Stimulated activated CD8-positive, alpha-beta memory T cell treated with anti-CD3 and anti-CD28 coated beads, Interleukin-4, amount 100 ng/mL, for 4 hours (primary cell): Measurements from ENCODE around the gene HARBI1.
"Not testable (repeated sequence)": the region's sequence is repeated elsewhere in the genome, so short reads cannot be mapped to it uniquely, and the experiment has no call there.

ENCODE experiments used
- DNase-seq, 2 donors: peaks; one replicate each; pipeline ENCODE4 v3.0.0-alpha.2; 2020; ENCODE audit warnings: low read depth in 2 of 2, low spot score in 1 of 2

HARBI1 gene

DNA sequence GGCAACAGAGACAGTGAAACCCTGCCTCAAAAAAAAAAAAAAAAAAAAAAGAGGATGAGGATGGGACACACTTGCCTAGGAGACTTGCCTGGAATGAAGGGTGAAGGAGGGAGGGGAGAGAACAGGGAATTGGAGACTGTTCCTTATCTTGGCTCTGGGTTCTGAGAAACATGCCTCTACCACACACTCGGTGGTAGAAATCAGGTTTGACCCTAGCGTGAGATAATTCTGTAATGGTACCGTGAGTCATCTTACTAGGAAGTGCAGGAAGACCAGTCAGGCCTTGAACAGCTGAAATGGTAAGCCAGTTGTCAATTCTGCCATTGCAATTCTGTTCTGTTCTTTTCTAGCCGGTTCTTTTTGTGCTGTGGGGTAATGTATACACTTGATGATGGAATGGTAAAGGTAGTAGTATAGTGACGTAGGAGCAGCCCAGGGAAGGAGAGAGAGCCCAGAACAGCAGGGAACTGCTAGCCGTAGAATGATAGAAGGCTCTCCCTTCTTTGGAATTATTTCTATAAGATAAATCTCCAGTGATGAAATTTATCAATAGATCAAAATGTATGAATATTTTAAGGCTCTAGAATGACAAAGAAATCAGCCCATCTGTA is 19.3 kb downstream of the HARBI1 start:
- DNase-seq: no peak

DNA sequence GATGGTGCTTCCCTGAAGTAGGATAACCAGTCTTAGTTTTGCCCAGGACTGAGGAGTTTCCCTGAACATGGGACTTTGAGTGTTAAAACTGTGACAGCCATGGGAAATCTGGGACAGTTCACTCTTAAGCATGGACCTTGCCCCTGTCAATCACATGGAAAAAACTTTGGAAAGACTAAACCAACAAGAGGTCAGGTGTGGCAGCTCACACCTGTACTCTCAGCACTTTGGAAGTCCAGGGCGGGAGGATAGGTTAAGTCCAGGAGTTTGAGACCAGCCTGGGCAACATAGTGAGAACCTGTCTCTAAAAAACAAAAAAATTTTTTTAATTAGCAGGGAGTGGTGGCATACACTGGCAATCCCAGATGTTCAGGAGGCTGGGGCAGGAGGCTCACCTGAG is 19.9 kb downstream of the HARBI1 start:
- DNase-seq: no peak

DNA sequence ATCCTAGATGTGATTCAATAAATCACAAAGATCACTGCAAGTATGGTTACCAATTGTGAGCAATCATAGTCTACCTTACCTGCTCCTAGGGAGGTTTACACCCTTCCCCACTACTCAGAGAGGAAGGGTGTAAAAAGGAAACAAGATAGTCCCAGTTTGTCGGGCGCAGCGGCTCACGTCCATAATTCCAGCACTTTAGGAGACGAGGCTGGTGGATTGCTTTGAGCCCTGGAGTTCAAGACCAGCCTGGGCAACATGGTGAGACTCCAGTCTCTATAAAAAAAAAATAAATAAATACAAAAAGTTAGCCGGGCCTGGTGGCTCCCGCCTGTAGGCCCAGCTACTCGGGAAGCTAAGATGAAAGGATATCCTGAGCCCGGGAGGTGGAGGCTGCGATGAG is 22.2 kb downstream of the HARBI1 start:
- DNase-seq: no peak

DNA sequence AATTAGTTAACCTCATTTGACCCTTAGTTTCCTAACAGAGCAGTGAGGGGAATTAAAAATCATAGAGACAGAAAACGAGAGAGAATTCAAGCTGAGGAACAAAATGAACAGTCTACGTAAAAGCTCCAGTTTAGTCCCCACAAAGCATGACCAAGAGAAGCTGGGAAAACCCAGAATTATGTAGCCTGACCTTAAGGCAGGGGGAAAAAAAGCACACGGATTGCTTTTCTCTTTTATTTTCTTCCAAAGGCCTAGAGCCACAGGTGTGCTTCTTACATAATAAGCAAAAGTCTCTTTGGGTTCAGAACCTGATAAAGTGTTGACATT is 22.7 kb downstream of the HARBI1 start:
- DNase-seq: no peak

DNA sequence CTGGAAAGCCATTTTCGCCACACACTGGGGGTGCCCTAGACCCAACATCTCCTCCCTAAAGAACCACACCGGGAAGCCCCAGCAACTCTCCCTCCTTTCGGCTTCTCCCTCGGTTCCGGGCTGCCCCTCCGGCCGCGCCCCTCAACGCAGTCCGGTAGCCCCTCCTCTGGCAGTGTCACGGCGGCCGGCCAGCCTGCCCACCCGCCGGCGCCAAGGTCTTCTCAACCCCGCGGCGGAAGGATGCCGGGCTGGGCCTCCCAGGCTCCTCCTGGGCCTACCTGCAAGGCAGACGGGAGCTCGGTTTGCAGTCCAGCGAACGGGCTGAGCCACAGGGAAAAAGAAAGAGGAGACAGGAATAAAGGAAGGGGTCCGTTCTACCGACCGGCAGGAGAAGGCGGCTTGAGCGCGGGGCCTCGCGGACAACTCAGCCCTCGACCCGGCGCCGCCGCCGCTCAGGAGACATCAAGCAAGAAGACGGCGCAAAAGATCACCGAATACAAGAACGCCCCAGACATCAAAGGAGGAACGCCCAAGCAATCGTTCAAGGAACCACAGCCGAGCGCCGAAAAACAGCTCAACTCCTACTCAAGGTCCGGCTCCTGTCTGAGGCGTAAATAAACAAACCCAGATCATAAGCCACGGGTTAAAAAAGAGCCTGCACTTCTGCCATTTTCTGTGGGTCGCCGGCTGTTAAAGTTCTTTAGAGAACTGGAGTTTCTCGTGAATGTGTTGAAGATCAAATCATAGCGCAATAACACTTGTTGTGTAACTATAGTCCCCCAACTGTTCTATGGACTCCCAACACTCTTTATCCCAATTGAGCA is 23.3 kb downstream of the HARBI1 start, which contains the start of gene AMBRA1:
Gene AMBRA1 (minus strand): TSS at position 474 of the 824 bp plus-strand sequence. CDS start 45,643 bp downstream, outside the sequence.
- DNase-seq: peak; percentile 54 to 60

DNA sequence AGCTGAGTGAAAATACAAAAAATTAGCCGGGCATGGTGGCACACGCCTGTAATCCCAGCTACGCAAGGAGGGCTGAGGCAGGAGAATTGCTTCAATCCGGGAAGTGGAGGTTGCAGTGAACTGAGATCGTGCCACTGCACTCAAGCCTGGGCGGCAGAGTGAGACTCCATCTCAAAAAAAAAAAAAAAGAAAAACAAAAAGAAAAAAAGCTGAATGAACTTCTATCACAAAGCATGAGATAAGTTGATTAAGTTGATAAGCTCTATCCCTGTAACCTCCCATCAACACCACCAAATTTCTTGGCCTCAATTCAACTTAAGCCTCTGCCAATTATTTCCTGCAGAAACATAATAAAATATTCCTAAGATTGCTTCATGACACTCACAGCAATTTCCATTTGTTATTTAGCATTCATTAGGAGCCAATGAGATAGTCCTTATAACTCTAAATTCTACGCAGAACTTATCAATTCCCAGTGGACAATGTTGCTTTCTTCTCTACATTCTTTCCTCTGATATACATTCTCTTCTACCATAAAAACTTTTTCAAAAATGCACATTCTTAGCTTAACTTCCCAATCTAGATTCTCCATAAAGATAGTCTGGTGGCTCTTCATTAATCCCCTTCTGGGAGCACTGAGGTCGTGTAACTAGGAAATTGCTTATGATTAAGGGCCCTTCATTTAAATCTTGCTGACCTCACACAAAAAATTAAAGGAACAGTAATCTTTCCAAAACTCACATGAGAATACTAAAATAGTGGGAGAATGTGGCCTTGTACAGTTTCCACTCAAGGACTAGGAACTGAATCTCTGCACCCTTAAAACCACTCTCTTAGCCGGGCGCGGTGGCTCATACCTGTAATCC is 26.1 kb downstream of the HARBI1 start:
- no peak for DNase-seq

DNA sequence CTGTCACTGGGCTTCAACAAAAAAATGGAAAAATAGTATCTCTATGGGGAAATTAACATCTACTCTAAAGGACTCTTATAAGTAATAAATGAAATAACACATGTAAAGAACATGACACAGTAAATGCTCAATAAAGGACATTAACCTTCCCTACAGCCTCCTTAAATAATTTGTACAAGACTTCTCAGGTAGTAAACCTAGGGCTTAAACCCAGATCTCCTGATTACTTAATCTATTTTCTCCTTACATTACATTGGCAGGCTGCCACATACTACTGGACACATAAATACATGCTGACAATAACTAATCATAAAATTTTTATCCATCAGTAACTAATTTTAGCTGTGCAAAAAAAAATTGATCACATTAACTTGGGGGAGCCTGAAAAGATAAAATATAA is 28.1 kb downstream of the HARBI1 start:
- no peak for DNase-seq

DNA sequence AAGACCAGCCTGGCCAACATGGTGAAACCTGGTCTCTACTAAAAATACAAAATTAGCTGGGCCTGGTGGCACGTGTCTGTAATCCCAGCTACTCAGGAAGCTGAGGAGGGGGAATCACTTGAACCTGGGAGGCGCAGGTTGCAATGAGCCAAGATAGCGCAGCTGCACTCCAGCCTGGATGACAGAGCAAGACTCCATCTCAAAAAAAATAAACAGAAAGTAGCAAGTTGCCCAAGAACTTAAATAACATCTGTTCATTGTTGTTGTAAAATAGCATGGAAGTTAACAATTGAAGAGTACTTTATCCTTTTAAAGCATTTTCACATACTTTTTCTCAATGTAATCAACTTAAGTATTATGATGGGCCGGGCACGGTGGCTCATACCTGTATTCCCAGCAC is 28.9 kb downstream of the HARBI1 start:
- no peak for DNase-seq

DNA sequence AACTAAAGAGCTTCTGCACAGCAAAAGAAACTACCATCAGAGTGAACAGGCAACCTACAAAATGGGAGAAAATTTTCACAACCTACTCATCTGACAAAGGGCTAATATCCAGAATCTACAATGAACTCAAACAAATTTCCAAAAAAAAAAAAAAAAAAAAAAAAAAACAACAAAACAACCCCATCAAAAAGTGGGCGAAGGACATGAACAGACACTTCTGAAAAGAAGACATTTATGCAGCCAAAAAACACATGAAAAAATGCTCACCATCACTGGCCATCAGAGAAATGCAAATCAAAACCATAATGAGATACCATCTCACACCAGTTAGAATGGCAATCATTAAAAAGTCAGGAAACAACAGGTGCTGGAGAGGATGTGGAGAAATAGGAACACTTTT is 33.5 kb downstream of the HARBI1 start:
- DNase-seq: not testable (repeated sequence)

DNA sequence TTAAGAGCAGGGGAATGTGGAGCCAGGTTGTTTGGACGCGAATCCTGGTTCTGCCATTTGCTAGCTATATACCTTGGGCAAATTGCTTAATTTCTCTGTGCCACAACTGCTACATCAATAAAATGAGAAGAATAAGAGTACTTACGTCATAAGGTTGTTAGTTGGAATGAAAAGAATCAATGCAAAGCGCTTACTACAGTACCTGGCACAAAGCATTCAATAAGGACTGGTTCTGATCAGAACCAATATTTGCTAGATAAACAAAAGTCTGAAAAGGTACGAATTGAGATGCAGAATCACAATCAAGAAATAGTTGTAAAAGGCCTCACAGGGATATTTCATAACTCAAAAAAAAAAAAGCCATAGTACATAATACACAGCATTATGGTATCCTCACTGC is 34.4 kb downstream of the HARBI1 start:
- no peak for DNase-seq

DNA sequence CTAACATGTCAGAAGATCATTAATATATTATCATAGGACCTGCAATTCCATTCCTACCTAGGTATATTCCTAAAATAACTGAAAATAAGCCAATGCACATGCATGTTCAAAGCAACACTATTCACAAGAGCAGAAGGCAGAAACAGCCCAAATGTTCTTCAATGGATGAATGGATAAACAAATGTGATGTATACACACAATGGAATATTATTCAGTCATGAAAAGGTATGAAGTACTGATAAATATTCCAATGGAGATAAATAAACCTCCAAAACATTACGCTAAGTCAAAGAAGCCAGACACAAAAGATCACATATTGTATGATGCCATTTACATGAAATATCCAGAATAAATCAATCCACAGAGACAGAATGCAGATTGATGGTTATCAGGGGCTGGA is 40.0 kb downstream of the HARBI1 start:
- DNase-seq: no peak

DNA sequence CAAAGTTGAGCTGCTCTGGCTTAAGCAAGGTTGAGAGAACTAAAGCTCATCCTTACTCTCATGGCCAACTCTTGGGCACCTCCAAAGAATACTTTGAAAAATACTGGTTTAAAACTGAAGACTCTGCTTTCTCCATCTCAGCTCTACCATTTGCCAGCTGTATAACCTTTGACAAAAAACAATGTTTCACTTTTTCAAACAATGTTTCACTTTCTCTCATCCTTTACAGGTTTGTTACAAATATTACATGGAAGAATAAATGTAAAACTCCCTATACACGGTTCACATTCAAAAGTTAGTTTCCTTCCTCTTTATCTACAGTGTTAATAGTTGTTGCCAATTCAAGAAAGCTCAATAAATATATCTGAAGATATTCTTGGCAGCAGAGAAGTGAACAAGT is 42.4 kb downstream of the HARBI1 start:
- no peak for DNase-seq

DNA sequence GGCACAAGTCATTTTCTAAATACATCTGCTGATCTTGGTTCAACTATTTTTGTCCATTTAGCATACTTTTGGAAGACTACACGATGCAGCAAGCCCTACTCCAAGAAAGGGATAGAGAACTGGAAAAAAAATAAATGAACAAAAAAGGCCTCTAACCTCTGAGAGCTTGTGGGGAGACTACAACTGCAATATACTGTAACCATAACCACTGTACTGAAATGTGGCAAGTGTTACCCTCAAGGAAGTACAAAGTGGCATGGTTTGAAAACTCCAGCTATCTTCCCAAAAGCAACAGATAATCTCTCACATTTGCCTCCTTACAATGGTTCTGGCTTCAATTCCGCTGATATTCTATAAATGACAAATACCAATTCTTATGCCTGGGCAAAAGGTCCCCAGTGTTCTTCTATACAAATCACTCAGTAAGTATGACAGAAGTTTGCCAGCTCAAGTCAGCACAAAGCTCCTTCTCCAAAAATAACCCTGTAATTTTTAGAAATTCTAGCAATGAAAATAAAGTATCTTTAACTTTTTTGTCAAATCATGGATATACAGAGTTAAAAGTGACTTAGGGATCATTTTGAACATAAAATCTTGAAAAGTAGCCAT is 46.1 kb downstream of the HARBI1 start:
- no peak for DNase-seq

DNA sequence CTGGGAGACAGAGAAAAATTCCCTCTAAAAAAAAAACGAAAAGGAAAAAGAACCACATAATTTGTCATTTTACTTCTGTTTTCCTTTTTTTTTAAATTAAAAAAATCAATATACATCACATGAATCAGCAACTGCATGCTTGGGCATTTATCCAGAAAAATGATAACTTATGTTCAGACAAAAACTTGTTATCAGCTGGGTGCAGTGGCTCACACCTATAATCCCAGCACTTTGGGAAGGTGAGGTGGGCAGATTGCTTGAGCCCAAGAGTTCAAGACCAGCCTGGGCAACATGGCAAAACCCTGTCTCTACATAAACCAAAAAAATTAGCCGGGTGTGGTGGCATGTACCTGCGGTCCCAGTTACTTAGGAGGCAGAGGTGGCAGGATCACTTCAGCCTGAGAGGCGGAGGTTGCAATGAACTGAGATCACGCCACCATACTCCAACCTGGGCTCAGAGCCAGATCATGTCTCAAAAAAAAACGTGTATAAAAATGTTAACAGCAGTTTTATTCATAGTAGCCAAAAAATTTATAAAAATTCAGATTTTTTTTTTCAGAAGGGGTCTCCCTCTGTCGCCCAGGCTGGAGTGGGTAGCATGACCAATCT is 51.7 kb downstream of the HARBI1 start:
- DNase-seq: no peak

DNA sequence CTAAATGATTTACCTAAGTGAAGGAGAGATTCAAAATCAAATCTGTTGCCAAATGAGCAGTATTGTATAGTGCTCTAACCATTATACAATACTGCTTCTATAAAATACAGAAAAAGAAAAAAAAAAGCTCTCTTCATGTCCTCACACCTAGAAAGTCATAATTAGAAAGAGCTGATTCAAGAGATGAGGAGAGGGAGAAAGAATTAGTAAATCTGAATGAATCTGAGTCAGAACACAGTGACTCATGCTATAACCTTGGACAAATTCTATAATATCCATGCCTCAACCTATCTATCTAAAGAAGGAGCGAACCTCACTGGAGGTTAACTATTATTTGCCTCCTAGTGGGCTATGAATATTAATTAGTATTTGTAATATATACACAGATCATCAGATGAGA is 52.6 kb downstream of the HARBI1 start:
- no peak for DNase-seq

DNA sequence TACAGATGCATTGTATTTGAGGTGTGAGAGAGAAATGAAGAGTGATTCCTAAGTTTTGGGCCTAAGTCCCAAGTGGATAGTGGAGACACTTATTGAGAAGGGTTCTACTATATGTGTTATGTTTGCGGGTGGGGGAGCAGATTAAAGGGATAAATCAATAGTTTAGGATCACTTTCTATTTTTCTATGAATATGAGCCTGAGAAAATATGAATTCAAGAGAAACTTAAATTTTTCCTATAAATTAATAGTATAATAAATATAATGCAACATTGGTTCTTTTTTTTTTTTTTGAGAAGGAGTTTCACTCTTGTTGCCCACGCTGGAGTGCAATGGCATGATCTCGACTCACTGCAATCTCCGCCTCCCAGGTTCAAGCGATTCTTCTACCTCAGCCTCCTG is 54.5 kb downstream of the HARBI1 start:
- DNase-seq: no peak

DNA sequence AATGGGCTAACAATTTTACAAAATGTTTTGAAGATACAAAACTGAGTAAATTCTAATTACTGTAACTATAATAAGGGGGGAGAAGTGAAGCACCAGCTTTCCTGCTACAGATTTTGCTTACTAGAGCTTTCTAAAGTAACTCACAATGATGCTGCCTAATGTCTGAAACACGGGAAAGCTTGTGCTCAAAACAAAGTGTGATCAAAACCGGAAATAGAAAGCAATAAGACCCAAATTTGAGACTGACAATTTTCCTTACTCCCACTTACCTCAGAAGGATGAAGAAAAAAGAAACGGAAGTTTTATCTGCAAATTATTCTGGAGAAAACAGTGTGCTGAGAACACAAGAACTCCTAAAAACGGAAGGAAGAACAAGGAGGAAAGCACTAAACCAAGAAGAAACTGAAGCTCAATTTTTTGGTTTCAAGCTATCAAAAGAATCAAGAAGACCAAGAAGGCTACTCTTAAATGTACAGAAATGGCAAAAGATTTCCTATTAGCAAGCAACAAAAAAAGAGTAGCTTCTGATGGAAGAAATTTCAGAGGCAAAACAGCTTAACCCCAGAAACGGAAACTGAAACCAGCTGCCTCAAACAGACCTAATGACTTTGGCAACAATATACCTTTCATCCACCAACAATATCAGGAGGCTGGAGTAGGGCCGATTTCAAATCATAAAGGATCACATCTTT is 56.6 kb downstream of the HARBI1 start:
- no peak for DNase-seq

DNA sequence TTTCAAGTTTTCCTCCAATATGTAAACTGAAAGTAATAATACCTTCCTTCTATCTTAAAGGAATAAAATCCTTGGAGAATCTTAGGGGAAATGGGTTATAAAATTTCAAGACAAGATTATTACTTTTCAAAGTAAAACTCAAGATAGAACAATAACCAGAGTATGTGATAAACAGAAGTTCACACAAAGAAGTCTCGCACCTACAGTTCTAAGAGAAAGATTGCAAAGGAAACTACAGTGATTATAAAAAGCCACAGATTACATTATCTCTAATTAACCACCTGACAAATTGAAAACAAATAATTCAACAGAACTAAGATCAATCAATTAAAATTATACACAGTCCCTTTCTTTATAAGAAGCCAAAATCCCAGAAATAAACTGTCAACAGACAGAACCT is 57.2 kb downstream of the HARBI1 start:
- no peak for DNase-seq

DNA sequence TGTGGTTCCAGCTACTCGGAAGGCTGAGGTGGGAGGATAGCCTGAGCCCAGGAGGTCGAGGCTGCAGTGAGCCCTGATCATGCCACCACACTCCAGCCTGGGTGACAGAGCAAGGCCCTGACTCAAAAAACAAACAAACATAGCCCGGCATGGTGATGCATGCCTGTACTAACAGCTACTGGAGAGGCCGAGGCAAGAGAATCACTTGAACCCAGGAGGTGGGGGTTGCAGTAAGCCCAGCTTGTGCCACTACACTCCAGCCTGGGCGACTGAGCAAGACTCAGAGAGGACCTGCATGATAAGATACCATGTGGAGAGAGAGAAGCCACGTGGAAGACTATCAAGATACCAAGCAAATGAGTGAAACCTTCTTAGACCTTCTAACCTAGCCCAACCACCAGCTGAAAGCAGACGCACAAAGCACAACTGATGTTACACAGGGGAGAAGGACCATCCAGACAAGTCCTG is 59.3 kb downstream of the HARBI1 start:
- no peak for DNase-seq

DNA sequence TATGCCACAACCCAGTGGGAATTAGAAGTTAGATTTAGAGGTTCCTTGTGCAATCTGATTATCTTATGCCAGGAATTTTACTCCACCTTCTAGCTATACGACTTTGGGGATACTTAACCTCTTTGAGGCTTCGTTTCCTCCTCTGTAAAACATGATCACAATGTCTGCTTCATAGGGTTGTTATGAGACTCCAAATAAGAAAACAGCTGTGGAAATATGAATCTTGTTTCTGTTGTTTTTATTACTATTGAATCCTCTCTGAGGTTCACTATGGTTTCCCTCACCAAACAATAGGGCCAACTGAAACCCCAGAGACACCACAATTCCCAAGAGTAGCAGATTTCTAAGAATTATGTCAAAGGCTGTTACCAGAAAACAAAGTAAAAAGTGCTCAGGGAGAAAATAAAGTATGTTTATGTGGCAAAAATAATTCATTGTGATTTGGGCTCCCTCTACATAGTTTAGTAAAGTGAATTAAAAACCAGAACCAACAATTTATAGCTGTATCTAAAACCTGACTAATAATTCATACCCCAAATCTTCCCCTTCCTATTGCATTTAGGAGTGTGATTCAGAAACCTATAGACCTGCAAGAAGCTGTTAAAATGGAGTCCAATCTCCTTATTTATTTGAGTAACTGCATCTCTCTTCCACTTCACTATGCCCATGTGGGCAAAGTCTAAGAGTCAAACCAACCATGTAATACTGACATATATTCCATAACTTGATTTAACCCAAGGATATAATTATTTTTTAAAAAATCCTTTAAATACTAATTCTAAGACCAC is 61.6 kb downstream of the HARBI1 start:
- DNase-seq: no peak
